Superior temporal gyrus (tissue), 1 donor: ENCODE results near the gene MACROD2.

Experiments used
- DNase-seq: peaks from one replicate; pipeline ENCODE4 v3.0.0-alpha.2; 2016; ENCODE audit errors: extremely low spot score

MACROD2 gene

GRCh38 chr20:15902493-15902892 is 1907.2 kb downstream of the MACROD2 start:
- no peak for DNase-seq

- peak; percentile 40 for DNase-seq
These were observed 1910.3 kb downstream of the MACROD2 start for GRCh38 chr20:15905661-15906060.

- no peak for DNase-seq
These were observed 1914.7 kb downstream of the MACROD2 start for GRCh38 chr20:15909995-15910394.

GRCh38 chr20:15911581-15911980 is 1916.3 kb downstream of the MACROD2 start:
- DNase-seq = no peak

GRCh38 chr20:15913391-15914025 is 1918.2 kb downstream of the MACROD2 start:
- DNase-seq = no peak

GRCh38 chr20:15916623-15917022 is 1921.3 kb downstream of the MACROD2 start:
- no peak for DNase-seq

- DNase-seq = no peak
These were observed 1922.0 kb downstream of the MACROD2 start for GRCh38 chr20:15917283-15917682.

GRCh38 chr20:15918631-15919030 is 1923.3 kb downstream of the MACROD2 start:
- no peak for DNase-seq

GRCh38 chr20:15919118-15919517 is 1923.8 kb downstream of the MACROD2 start:
- no peak for DNase-seq

- no peak for DNase-seq
These were observed 1926.6 kb downstream of the MACROD2 start for GRCh38 chr20:15921930-15922329.

GRCh38 chr20:15922556-15922955 is 1927.2 kb downstream of the MACROD2 start:
- DNase-seq = no peak

- DNase-seq = no peak
These were observed 1927.9 kb downstream of the MACROD2 start for GRCh38 chr20:15923030-15923776.

GRCh38 chr20:15924556-15924955 is 1929.2 kb downstream of the MACROD2 start:
- DNase-seq = peak; percentile 72

GRCh38 chr20:15925376-15925775 is 1930.1 kb downstream of the MACROD2 start:
- DNase-seq = no peak

- no peak for DNase-seq
These were observed 1932.8 kb downstream of the MACROD2 start for GRCh38 chr20:15927893-15928650.

- DNase-seq = no peak
These were observed 1933.6 kb downstream of the MACROD2 start for GRCh38 chr20:15928946-15929345.

GRCh38 chr20:15930311-15931305 is 1935.3 kb downstream of the MACROD2 start:
- DNase-seq = peak; percentile 79

GRCh38 chr20:15931897-15932296 is 1936.6 kb downstream of the MACROD2 start:
- DNase-seq = no peak

- DNase-seq = no peak
These were observed 1941.9 kb downstream of the MACROD2 start for GRCh38 chr20:15937179-15937578.

- no peak for DNase-seq
These were observed 1943.5 kb downstream of the MACROD2 start for GRCh38 chr20:15938847-15939246.

- no peak for DNase-seq
These were observed 1944.8 kb downstream of the MACROD2 start for GRCh38 chr20:15940127-15940526.
